ENCODE data around the gene CLN5.
"Not testable (repeated sequence)": the region's sequence is repeated elsewhere in the genome, so short reads cannot be mapped to it uniquely, and the experiment has no call there.

Gene CLN5

GRCh38 chr13:76991796-76992547, at the start of gene CLN5:
CLN5 (plus strand) TSS chr13:76992081; CDS start chr13:76992099, 18 bp downstream.
- DNase-seq (ENCODE audit: low read depth in 2 of 2) = peak; percentile 90 to 92

GRCh38 chr13:76942363-76942762, 49.5 kb upstream of the CLN5 start:
- DNase-seq (ENCODE audit: low read depth in 2 of 2) = no peak

GRCh38 chr13:76943646-76944045, 48.2 kb upstream of the CLN5 start:
- DNase-seq (ENCODE audit: low read depth in 2 of 2) = no peak

- DNase-seq (ENCODE audit: low read depth in 2 of 2) = no peak
Observed at GRCh38 chr13:76944456-76944855, 47.4 kb upstream of the CLN5 start.

- no peak for DNase-seq (ENCODE audit: low read depth in 2 of 2)
Observed at GRCh38 chr13:76948149-76948548, 43.7 kb upstream of the CLN5 start, which contains the start of gene ACOD1. ACOD1 (plus strand) TSS chr13:76948511; CDS start chr13:76948559, 48 bp downstream.

- no peak for DNase-seq (ENCODE audit: low read depth in 2 of 2)
Observed at GRCh38 chr13:76950101-76950500, 41.8 kb upstream of the CLN5 start.

- DNase-seq (ENCODE audit: low read depth in 2 of 2) = no peak
Observed at GRCh38 chr13:76953968-76954367, 37.9 kb upstream of the CLN5 start.

GRCh38 chr13:76954538-76954937, 37.3 kb upstream of the CLN5 start:
- no peak for DNase-seq (ENCODE audit: low read depth in 2 of 2)

- DNase-seq (ENCODE audit: low read depth in 2 of 2) = no peak
Observed at GRCh38 chr13:76955193-76955592, 36.7 kb upstream of the CLN5 start.

- DNase-seq (ENCODE audit: low read depth in 2 of 2) = no peak
Observed at GRCh38 chr13:76955661-76956060, 36.2 kb upstream of the CLN5 start.

- DNase-seq (ENCODE audit: low read depth in 2 of 2) = no peak
Observed at GRCh38 chr13:76958841-76959432, 32.9 kb upstream of the CLN5 start.

- DNase-seq (ENCODE audit: low read depth in 2 of 2) = not testable (repeated sequence)
Observed at GRCh38 chr13:76959734-76960133, 32.1 kb upstream of the CLN5 start.

- DNase-seq (ENCODE audit: low read depth in 2 of 2) = no peak
Observed at GRCh38 chr13:76965759-76966421, 26.0 kb upstream of the CLN5 start.

- no peak for DNase-seq (ENCODE audit: low read depth in 2 of 2)
Observed at GRCh38 chr13:76967031-76967430, 24.9 kb upstream of the CLN5 start.

- no peak for DNase-seq (ENCODE audit: low read depth in 2 of 2)
Observed at GRCh38 chr13:76968041-76968440, 23.8 kb upstream of the CLN5 start.

- no peak for DNase-seq (ENCODE audit: low read depth in 2 of 2)
Observed at GRCh38 chr13:76969488-76970365, 22.2 kb upstream of the CLN5 start.

GRCh38 chr13:76971215-76971614, 20.7 kb upstream of the CLN5 start:
- DNase-seq (ENCODE audit: low read depth in 2 of 2) = no peak

- DNase-seq (ENCODE audit: low read depth in 2 of 2) = no peak
Observed at GRCh38 chr13:76971851-76972829, 19.7 kb upstream of the CLN5 start.

- no peak for DNase-seq (ENCODE audit: low read depth in 2 of 2)
Observed at GRCh38 chr13:76973920-76974617, 17.8 kb upstream of the CLN5 start.

- no peak for DNase-seq (ENCODE audit: low read depth in 2 of 2)
Observed at GRCh38 chr13:76974618-76974975, 17.3 kb upstream of the CLN5 start.
